ENCODE measurements around the gene TMEM132D. TPM values are rescaled to one million over a fixed set of nuclear protein-coding genes. Genes with fewer than 3 reads are reported as not detected.

Gene TMEM132D
- total and polyA plus RNA-seq, 2 experiments from 2014 or later, result not detected

GRCh38 chr12:129202109-129202814 is 701.6 kb downstream of the TMEM132D start:
- H3K36me3 ChIP-seq (ENCODE audit: low read depth), result no peaks in the 10 kb centered on the region
- no peak for TF ChIP-seq EZH2 (IDR thresholded peaks at IDR 0.05; ENCODE audit: insufficient read depth, poor library complexity, severe bottlenecking)
- no peak for TF ChIP-seq EZH2phosphoT487 (IDR thresholded peaks at IDR 0.05; ENCODE audit: insufficient read depth, low read depth)
- H3K9me2 ChIP-seq (ENCODE audit: insufficient read depth), result no peaks in the 10 kb centered on the region
- H2AFZ ChIP-seq, result no peak overlapping the region
- no peaks in the 10 kb centered on the region for H3K79me2 ChIP-seq (ENCODE audit: insufficient read depth)
- in situ Hi-C loops (cut with MboI), result no loop called here
- no peak overlapping the region for H3K4me2 ChIP-seq (ENCODE audit: unreplicated experiment)
- no peaks in the 10 kb centered on the region for H4K20me1 ChIP-seq (ENCODE audit: insufficient read depth)
- H3K4me1 ChIP-seq (ENCODE audit: insufficient read depth), result no peaks in the 10 kb centered on the region
- no peak overlapping the region for H3K4me3 ChIP-seq
- H3K27me3 ChIP-seq (replicated peaks; ENCODE audit: insufficient read depth), result no peaks in the 10 kb centered on the region
- no peak overlapping the region for H3K9ac ChIP-seq
- H3K9me3 ChIP-seq (ENCODE audit: low read depth), result no peaks in the 10 kb centered on the region
- H3K27ac ChIP-seq, result no peak overlapping the region
- H3F3A ChIP-seq (ENCODE audit: insufficient read depth), result no peaks in the 10 kb centered on the region
- WGBS, 2 experiments (ENCODE audit: low coverage in 1 of 2, low lambda C conversion rate in 2 of 2, missing lambda C conversion rate in 2 of 2), result 1 to 2% methylated on average over 6 of the region's 6 CpGs
- DNase-seq, result no peak

- TF ChIP-seq EZH2 (IDR thresholded peaks at IDR 0.05; ENCODE audit: insufficient read depth, poor library complexity, severe bottlenecking) (no peak), EZH2phosphoT487 (IDR thresholded peaks at IDR 0.05; ENCODE audit: insufficient read depth, low read depth) (no peak)
- no peak overlapping the region for H3K27ac ChIP-seq
- H3F3A ChIP-seq (ENCODE audit: insufficient read depth), result no peaks in the 10 kb centered on the region
- no peak for DNase-seq
- no peaks in the 10 kb centered on the region for H3K9me3 ChIP-seq (ENCODE audit: low read depth)
- no peak overlapping the region for H2AFZ ChIP-seq
- in situ Hi-C loops (cut with MboI), result no loop called here
- no peak overlapping the region for H3K4me2 ChIP-seq (ENCODE audit: unreplicated experiment)
- H4K20me1 ChIP-seq (ENCODE audit: insufficient read depth), result no peaks in the 10 kb centered on the region
- H3K9me2 ChIP-seq (ENCODE audit: insufficient read depth), result no peaks in the 10 kb centered on the region
- no peaks in the 10 kb centered on the region for H3K36me3 ChIP-seq (ENCODE audit: low read depth)
- H3K79me2 ChIP-seq (ENCODE audit: insufficient read depth), result no peaks in the 10 kb centered on the region
- H3K4me3 ChIP-seq, result no peak overlapping the region
- H3K4me1 ChIP-seq (ENCODE audit: insufficient read depth), result no peaks in the 10 kb centered on the region
- 3 to 12% methylated on average over 2 of the region's 2 CpGs for WGBS, 2 experiments (ENCODE audit: low coverage in 1 of 2, low lambda C conversion rate in 2 of 2, missing lambda C conversion rate in 2 of 2)
- H3K9ac ChIP-seq, result no peak overlapping the region
- no peaks in the 10 kb centered on the region for H3K27me3 ChIP-seq (replicated peaks; ENCODE audit: insufficient read depth)
These were observed 702.8 kb downstream of the TMEM132D start for GRCh38 chr12:129201029-129201428.

- no peak for DNase-seq
- H3K9me2 ChIP-seq (ENCODE audit: insufficient read depth), result no peaks in the 10 kb centered on the region
- H3K4me2 ChIP-seq (ENCODE audit: unreplicated experiment), result no peak overlapping the region
- no peaks in the 10 kb centered on the region for H3F3A ChIP-seq (ENCODE audit: insufficient read depth)
- TF ChIP-seq EZH2phosphoT487 (IDR thresholded peaks at IDR 0.05; ENCODE audit: insufficient read depth, low read depth), result no peak
- no peak for TF ChIP-seq EZH2 (IDR thresholded peaks at IDR 0.05; ENCODE audit: insufficient read depth, poor library complexity, severe bottlenecking)
- no peaks in the 10 kb centered on the region for H3K27me3 ChIP-seq (replicated peaks; ENCODE audit: insufficient read depth)
- H4K20me1 ChIP-seq (ENCODE audit: insufficient read depth), result no peaks in the 10 kb centered on the region
- no peak overlapping the region for H2AFZ ChIP-seq
- in situ Hi-C loops (cut with MboI), result no loop called here
- 5 to 7% methylated on average over 6 to 8 of the region's 8 CpGs for WGBS, 2 experiments (ENCODE audit: low coverage in 1 of 2, low lambda C conversion rate in 2 of 2, missing lambda C conversion rate in 2 of 2)
- H3K4me1 ChIP-seq (ENCODE audit: insufficient read depth), result no peaks in the 10 kb centered on the region
- no peaks in the 10 kb centered on the region for H3K36me3 ChIP-seq (ENCODE audit: low read depth)
- no peaks in the 10 kb centered on the region for H3K9me3 ChIP-seq (ENCODE audit: low read depth)
- H3K79me2 ChIP-seq (ENCODE audit: insufficient read depth), result no peaks in the 10 kb centered on the region
- H3K27ac ChIP-seq, result no peak overlapping the region
- no peak overlapping the region for H3K4me3 ChIP-seq
- H3K9ac ChIP-seq, result no peak overlapping the region
These were observed 703.2 kb downstream of the TMEM132D start for GRCh38 chr12:129200576-129200975.

- no peaks in the 10 kb centered on the region for H3K79me2 ChIP-seq (ENCODE audit: insufficient read depth)
- H3K4me3 ChIP-seq, result no peak overlapping the region
- no peaks in the 10 kb centered on the region for H3F3A ChIP-seq (ENCODE audit: insufficient read depth)
- H3K9me2 ChIP-seq (ENCODE audit: insufficient read depth), result no peaks in the 10 kb centered on the region
- H3K4me2 ChIP-seq (ENCODE audit: unreplicated experiment), result no peak overlapping the region
- no peak for DNase-seq
- TF ChIP-seq EZH2phosphoT487 (IDR thresholded peaks at IDR 0.05; ENCODE audit: insufficient read depth, low read depth) (no peak), EZH2 (IDR thresholded peaks at IDR 0.05; ENCODE audit: insufficient read depth, poor library complexity, severe bottlenecking) (no peak)
- no peaks in the 10 kb centered on the region for H3K27me3 ChIP-seq (replicated peaks; ENCODE audit: insufficient read depth)
- H3K9ac ChIP-seq, result no peak overlapping the region
- H3K4me1 ChIP-seq (ENCODE audit: insufficient read depth), result no peaks in the 10 kb centered on the region
- H4K20me1 ChIP-seq (ENCODE audit: insufficient read depth), result no peaks in the 10 kb centered on the region
- H3K27ac ChIP-seq, result no peak overlapping the region
- WGBS, 2 experiments (ENCODE audit: low coverage in 1 of 2, low lambda C conversion rate in 2 of 2, missing lambda C conversion rate in 2 of 2), result 23 to 36% methylated on average over 3 of the region's 3 CpGs
- H2AFZ ChIP-seq, result no peak overlapping the region
- H3K9me3 ChIP-seq (ENCODE audit: low read depth), result no peaks in the 10 kb centered on the region
- no peaks in the 10 kb centered on the region for H3K36me3 ChIP-seq (ENCODE audit: low read depth)
- in situ Hi-C loops (cut with MboI), result no loop called here
These were observed 706.9 kb downstream of the TMEM132D start for GRCh38 chr12:129196927-129197326.

Data from GM23248 (cell line).